NCI-H82 treated with DMSO at 0.1 percent for 48 hours (cell line): ENCODE results near the gene TDRD3.
"Not testable (repeated sequence)": the region's sequence is repeated elsewhere in the genome, so short reads cannot be mapped to it uniquely, and the experiment has no call there.

Experiments
- DNase-seq: peaks from one replicate; lab custom pipeline; 2025; ENCODE audit not compliant: unreplicated experiment; lab: John Stamatoyannopoulos, UW

The TDRD3 gene

GRCh38 chr13:60396783-60397703, at the start of gene TDRD3:
TSS of gene TDRD3 (plus strand) at chr13:60397220. CDS start at chr13:60397365, 145 bp downstream.
- DNase-seq: peak; percentile 79

GRCh38 chr13:60347690-60348089, 49.3 kb upstream of the TDRD3 start:
- DNase-seq: no peak

GRCh38 chr13:60348097-60348496, 48.9 kb upstream of the TDRD3 start:
- DNase-seq: no peak

GRCh38 chr13:60351326-60351725, 45.7 kb upstream of the TDRD3 start:
- DNase-seq: no peak

GRCh38 chr13:60351855-60352615, 45.0 kb upstream of the TDRD3 start:
- DNase-seq: no peak

- no peak for DNase-seq
These were observed 44.4 kb upstream of the TDRD3 start for GRCh38 chr13:60352644-60353043.

GRCh38 chr13:60355056-60355455, 42.0 kb upstream of the TDRD3 start:
- DNase-seq: no peak

- DNase-seq: no peak
These were observed 40.0 kb upstream of the TDRD3 start for GRCh38 chr13:60356970-60357369.

GRCh38 chr13:60358453-60358852, 38.6 kb upstream of the TDRD3 start:
- no peak for DNase-seq

GRCh38 chr13:60363288-60363687, 33.7 kb upstream of the TDRD3 start:
- no peak for DNase-seq

GRCh38 chr13:60369242-60369641, 27.8 kb upstream of the TDRD3 start:
- peak; percentile 21 for DNase-seq

GRCh38 chr13:60370343-60370742, 26.7 kb upstream of the TDRD3 start:
- DNase-seq: no peak

GRCh38 chr13:60372141-60372540, 24.9 kb upstream of the TDRD3 start:
- DNase-seq: no peak

- DNase-seq: not testable (repeated sequence)
These were observed 17.7 kb upstream of the TDRD3 start for GRCh38 chr13:60379282-60379681.

GRCh38 chr13:60379837-60380565, 17.0 kb upstream of the TDRD3 start:
- DNase-seq: peak; percentile 58

- no peak for DNase-seq
These were observed 12.1 kb upstream of the TDRD3 start for GRCh38 chr13:60384911-60385310.

GRCh38 chr13:60386250-60386649, 10.8 kb upstream of the TDRD3 start:
- no peak for DNase-seq

- DNase-seq: no peak
These were observed 4.9 kb upstream of the TDRD3 start for GRCh38 chr13:60392131-60392530.

- peak; percentile 96 for DNase-seq
These were observed 843 bp upstream of the TDRD3 start for GRCh38 chr13:60395971-60396782.

GRCh38 chr13:60397704-60398378, 821 bp downstream of the TDRD3 start:
- DNase-seq: peak; percentile 29
